Calu3 (cell line): ENCODE data around the gene OPCML. TPM values are rescaled to one million over a fixed set of nuclear protein-coding genes. Genes with fewer than 3 reads are reported as not detected.

Source experiments
- BruUV-seq: library from RNA; stranded (reverse); fragments of 400-500 nt; replicated peaks from 2 replicates; lab custom pipeline; 2021; lab: Mats Ljungman, UMichigan
- CTCF ChIA-PET: fragments of 300-600 bp; sonication (Branson Sonifier 250); formaldehyde crosslinking; loops from one replicate; lab custom pipeline; 2022; ENCODE audit warnings: antibody characterized with exemption; lab: Charles Lee
- DNase-seq: peaks from one replicate; pipeline ENCODE4 v3.0.0; 2022
- H3K27ac Mint-ChIP-seq: one replicate; pipeline ENCODE4 v1.8.0; 2022; ENCODE audit warnings: mixed read lengths; ENCODE audit not compliant: unreplicated experiment
- H3K27me3 Mint-ChIP-seq: one replicate; pipeline ENCODE4 v1.8.0; 2022; ENCODE audit warnings: mixed read lengths; ENCODE audit not compliant: unreplicated experiment
- H3K36me3 Mint-ChIP-seq: one replicate; pipeline ENCODE4 v1.8.0; 2022; ENCODE audit warnings: mild to moderate bottlenecking, moderate library complexity, mixed read lengths; ENCODE audit not compliant: insufficient read depth, unreplicated experiment
- H3K4me1 Mint-ChIP-seq: one replicate; pipeline ENCODE4 v1.8.0; 2022; ENCODE audit warnings: mild to moderate bottlenecking, low read depth, mixed read lengths; ENCODE audit not compliant: unreplicated experiment
- H3K4me3 Mint-ChIP-seq: one replicate; pipeline ENCODE4 v1.8.0; 2022; ENCODE audit warnings: mild to moderate bottlenecking, low read depth, moderate library complexity, mixed read lengths; ENCODE audit not compliant: unreplicated experiment
- H3K9me3 Mint-ChIP-seq: one replicate; pipeline ENCODE4 v1.8.0; 2022; ENCODE audit warnings: low read depth, mixed read lengths; ENCODE audit not compliant: unreplicated experiment
- intact Hi-C: fragments of 100-400 bp; cut with micrococcal nuclease; formaldehyde crosslinking; loops from one replicate; pipeline ENCODE4 v1.10.0; 2022; ENCODE audit not compliant: unreplicated experiment
- total RNA-seq: library from RNA; stranded (reverse); gene quantifications from 2 replicates; pipeline ENCODE4 v1.2.3, GENCODE V29; 2022
- TF ChIP-seq, protein P1 (sequence below): fragments of 200-600 bp; IDR thresholded peaks from one replicate; pipeline ENCODE4 v1.8.0; 2022; ENCODE audit warnings: antibody characterized with exemption; ENCODE audit not compliant: unreplicated experiment

Gene OPCML
- total RNA-seq, 1 experiment from 2014 or later: not detected

GRCh38 chr11:133227632-133228111 lies 304.6 kb downstream of the OPCML start:
- Mint-ChIP-seq H3K27me3 (no peaks in the 10 kb centered on the region), H3K9me3 (peaks cover 10% of the 10 kb centered on the region), H3K27ac (no peak overlapping the region), H3K4me3 (no peak overlapping the region), H3K4me1 (no peaks in the 10 kb centered on the region), H3K36me3 (no peaks in the 10 kb centered on the region)
- CTCF ChIA-PET: no interaction called here
- TF ChIP-seq, protein P1, sequence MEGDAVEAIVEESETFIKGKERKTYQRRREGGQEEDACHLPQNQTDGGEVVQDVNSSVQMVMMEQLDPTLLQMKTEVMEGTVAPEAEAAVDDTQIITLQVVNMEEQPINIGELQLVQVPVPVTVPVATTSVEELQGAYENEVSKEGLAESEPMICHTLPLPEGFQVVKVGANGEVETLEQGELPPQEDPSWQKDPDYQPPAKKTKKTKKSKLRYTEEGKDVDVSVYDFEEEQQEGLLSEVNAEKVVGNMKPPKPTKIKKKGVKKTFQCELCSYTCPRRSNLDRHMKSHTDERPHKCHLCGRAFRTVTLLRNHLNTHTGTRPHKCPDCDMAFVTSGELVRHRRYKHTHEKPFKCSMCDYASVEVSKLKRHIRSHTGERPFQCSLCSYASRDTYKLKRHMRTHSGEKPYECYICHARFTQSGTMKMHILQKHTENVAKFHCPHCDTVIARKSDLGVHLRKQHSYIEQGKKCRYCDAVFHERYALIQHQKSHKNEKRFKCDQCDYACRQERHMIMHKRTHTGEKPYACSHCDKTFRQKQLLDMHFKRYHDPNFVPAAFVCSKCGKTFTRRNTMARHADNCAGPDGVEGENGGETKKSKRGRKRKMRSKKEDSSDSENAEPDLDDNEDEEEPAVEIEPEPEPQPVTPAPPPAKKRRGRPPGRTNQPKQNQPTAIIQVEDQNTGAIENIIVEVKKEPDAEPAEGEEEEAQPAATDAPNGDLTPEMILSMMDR: no peak
- intact Hi-C loops: no loop called here
- DNase-seq: no peak
- no TSS peak for BruUV-seq

GRCh38 chr11:133224271-133224670 lies 308.0 kb downstream of the OPCML start:
- Mint-ChIP-seq H3K9me3 (peaks cover 8% of the 10 kb centered on the region), H3K27me3 (no peaks in the 10 kb centered on the region), H3K4me3 (no peak overlapping the region), H3K27ac (no peak overlapping the region), H3K36me3 (no peaks in the 10 kb centered on the region), H3K4me1 (no peaks in the 10 kb centered on the region)
- TF ChIP-seq, protein P1: no peak
- no peak for DNase-seq
- intact Hi-C loops: no loop called here
- BruUV-seq: no TSS peak
- CTCF ChIA-PET: no interaction called here

DNA sequence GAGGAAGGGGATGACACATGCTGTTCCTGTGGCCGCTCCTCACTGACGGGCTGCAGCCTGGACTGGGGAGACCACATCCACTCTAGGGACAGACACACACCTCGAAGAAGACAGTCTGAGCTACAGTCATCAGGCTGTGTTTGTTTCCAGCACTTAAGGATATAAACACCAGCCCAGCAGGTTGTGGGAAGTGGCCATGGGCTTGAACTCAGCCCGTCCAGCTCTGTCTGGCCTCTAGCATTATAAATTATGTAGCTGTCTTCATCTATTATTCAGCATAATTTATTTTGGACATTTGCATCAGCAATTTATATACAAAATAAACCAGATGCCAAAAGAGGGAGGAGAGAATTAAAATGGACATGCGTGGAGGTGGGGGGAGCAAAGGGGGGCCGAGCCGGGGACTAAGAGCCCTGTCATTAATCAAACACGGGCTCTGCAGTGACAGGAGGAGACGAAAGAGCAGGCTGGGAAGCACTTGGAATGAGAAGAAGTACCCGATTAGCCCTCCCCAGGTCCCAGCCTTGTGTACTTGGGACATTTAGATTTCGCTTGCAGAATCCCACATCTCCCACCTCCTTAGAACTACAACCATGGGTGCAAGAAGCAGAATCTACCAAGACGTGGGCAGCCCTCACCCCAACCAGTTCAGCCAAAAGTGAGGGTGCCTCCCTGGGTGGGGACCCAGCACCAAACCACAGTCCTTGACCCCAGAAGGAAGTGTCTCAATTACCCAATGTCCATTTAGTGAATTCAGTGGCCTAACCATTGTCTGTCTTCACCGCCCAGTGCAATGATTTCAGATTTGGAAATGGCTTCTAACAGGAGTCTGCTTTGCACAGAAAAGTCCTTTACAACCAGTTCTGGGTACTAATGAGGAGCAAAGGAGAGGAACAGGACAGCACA lies 309.6 kb downstream of the OPCML start:
- Mint-ChIP-seq H3K36me3 (no peaks in the 10 kb centered on the region), H3K27me3 (no peaks in the 10 kb centered on the region), H3K9me3 (peaks cover 11% of the 10 kb centered on the region), H3K4me3 (no peak overlapping the region), H3K27ac (no peak overlapping the region), H3K4me1 (no peaks in the 10 kb centered on the region)
- TF ChIP-seq, protein P1: no peak
- BruUV-seq: no TSS peak
- CTCF ChIA-PET: no interaction called here
- DNase-seq: no peak
- intact Hi-C loops: no loop called here

GRCh38 chr11:133219543-133219942 lies 312.8 kb downstream of the OPCML start:
- TF ChIP-seq, protein P1: no peak
- DNase-seq: no peak
- no peak overlapping the region for H3K27ac Mint-ChIP-seq
- H3K27me3 Mint-ChIP-seq: no peaks in the 10 kb centered on the region
- H3K36me3 Mint-ChIP-seq: no peaks in the 10 kb centered on the region
- no TSS peak for BruUV-seq
- H3K4me3 Mint-ChIP-seq: no peak overlapping the region
- no peaks in the 10 kb centered on the region for H3K4me1 Mint-ChIP-seq
- CTCF ChIA-PET: no interaction called here
- H3K9me3 Mint-ChIP-seq: peaks cover 10% of the 10 kb centered on the region
- intact Hi-C loops: no loop called here
